HG02884 (cell line): ENCODE measurements around the gene PLA2G4B.

Source experiments
- ATAC-seq: cut with Tn5 transposase; IDR thresholded peaks from one replicate; pipeline ENCODE4 v1.9.1; 2021; ENCODE audit warnings: mild to moderate bottlenecking, moderate library complexity; ENCODE audit not compliant: unreplicated experiment

The PLA2G4B gene

DNA sequence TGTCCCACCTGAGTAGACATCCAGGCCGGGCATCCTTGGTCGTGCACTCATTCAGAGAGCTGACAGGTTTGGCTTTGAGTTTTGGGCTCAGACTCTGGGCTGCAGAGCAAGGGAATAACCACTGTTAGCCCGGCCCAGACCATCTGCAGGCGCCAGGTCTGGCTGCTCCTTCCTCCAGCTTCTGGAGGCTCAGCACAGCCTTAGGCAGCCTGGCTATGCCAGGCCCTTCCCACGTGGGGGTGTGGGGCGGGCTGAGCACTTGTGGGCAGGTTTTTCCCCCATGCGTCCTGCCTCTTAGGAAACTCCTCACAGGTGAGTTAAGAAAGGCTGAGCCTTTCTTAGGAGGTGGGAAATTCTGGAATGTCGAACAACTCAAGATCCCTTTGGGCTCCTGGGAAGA, 11.2 kb downstream of the PLA2G4B start:
- ATAC-seq: no peak

DNA sequence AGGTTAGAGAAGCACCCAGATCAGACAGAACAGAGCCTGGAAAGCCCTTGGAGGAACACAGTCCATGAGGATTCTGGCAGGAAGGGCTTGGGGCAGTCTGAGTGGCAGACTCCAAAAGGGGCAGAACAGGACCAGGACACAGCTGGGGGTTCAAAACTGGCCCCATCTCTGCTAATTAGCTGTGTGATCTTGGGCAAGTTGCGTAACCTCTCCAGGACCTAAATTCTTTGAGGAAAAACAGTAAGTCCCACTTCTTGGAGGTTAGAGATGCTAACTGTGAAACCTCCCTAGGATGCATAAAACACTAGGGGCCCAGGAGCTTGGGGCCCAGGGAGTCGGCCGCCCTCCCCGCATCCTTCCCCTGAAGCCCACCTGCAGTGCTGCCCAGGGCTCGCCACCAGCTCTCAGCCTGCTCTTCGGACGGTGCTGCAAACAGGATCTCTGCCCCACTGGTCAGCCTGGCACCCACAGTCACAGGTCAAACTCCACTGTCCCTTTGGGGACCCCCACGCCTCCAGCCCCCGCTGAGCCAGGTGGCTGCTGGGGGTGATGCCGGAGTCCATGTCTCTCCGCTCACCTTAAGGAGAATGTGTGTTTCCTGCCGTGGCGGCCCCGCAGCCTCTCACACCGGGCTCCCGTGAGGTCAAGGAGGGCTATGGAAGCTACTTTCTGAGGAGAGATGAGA, 12.0 kb downstream of the PLA2G4B start:
- no peak for ATAC-seq

DNA sequence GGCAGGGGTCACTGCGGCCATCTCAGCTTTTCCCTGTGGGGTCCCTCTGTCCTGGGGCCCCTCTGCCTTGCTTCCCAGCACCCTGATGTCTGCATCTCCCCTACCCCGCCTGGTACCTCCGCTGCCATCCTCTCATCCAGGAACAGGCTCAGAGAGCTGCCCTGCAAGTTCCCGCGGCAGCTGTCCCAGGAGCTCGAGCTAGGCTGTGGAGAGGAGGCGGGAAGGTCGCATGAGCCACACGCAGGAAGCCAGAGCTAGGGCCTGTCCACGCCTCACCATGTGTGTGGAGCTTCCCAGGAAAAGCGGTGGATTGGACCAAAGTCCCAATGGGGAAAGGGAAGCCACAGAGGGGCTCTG, 12.5 kb downstream of the PLA2G4B start:
- no peak for ATAC-seq

DNA sequence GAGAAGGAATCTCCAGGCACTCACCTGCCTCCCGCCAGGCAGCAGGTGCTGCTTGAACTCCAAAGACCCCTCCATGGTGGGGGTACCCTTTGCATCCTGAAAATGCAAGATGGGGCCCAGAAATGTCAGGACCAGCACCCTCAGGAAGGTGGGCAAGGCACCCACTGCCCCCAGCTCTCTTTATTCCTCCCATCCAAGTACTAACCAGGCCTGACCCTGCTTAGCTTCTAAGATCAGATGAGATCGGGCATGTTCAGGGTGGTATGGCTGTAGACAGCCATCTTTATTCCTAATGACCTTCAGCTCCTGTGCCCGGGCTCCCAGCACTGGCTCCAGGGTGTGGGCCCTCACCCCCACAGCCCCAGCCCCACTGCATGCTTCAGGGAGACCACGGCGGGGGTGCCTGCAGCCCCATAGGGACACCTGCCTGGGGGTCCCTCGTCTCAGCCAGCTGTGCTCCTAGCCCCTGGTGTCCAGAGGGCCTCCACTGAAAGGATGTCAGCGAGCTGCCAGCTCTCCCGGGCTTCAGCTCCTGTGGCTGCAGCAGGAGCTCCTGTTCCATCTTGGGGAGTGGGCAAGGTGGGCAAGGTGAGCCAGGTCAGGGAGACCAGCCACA, 13.2 kb downstream of the PLA2G4B start:
- no peak for ATAC-seq

DNA sequence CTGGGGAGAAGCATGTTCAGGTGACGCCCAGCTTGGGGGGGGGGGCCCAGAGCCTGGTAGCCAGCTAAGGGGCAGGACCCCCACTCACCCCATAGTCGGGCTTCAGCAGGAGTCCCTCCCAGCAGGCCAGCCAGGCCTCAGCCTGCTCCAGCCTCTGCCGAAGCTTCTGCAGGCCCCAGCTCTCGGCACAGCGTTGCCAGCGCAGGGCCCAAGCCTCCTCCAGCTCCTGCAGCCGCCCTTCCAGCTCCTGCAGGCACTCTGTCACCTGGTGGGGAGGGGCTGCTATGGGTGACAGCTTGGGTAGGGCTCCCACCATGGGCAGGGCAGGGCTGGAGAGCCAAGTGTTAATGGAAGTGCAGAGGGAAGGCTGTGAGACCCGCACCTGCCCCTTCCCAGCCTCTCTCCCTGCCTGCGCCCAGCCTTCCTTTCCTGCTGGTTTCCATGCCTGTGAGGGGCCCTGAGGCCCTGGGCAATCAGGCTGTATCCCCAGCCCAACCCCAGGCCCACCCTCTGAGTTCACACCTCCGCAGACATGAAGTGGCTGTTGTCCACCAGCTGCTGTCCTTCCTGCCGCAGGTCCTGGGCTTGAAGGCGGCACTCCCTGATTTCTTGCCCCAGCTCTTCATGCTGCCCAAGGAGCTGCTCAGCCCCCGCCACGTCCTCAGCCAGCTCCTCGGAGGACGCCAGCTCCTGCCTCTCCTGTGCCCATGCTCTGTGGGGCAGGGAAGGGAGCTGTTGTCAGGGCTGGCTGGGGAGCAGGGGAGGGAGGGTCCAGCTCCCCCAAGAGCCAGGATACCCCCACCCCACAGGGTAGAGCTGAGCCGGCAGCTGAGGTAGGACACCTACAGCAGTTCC, 14.3 kb downstream of the PLA2G4B start:
- no peak for ATAC-seq

DNA sequence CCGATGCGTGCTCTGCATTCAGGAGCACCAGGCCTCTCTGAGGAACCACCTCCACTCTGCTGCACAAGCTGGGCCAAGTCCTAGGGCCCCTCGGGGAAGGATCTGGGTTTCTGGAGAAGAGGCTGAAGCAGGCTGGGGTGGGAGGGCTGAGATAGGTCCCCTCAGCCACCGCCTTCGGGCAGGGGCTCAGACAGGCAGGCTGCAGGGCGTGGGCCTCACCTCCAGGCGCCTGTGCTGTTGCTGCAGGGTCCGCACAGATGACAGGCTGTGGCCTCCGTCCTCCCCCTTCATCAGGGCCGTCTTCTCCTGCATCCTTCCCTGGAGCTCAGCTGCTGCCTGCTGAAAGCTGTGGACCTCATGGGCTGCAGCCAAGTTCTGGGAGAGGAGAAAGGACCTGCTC, 15.2 kb downstream of the PLA2G4B start:
- ATAC-seq: no peak

DNA sequence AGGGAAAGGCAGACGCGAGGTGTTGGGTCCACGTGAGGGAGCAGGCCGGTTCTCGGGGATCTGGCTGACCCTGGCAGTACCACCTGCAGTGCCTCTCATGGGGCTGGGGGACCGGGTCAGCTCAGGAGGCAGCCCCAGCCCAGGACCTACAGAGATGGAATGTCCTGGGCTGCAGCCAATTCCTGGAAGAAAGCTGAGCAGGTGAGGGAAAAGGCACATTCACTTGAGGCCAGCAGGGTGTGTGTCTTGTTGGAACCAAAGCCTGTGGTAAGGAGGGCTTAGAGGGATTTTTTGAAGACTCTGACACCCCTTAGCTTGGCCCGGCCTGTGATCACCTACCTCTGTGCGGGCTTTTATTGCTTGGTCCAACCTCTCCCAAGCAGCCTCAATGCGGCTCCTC, 15.8 kb downstream of the PLA2G4B start:
- ATAC-seq: no peak

DNA sequence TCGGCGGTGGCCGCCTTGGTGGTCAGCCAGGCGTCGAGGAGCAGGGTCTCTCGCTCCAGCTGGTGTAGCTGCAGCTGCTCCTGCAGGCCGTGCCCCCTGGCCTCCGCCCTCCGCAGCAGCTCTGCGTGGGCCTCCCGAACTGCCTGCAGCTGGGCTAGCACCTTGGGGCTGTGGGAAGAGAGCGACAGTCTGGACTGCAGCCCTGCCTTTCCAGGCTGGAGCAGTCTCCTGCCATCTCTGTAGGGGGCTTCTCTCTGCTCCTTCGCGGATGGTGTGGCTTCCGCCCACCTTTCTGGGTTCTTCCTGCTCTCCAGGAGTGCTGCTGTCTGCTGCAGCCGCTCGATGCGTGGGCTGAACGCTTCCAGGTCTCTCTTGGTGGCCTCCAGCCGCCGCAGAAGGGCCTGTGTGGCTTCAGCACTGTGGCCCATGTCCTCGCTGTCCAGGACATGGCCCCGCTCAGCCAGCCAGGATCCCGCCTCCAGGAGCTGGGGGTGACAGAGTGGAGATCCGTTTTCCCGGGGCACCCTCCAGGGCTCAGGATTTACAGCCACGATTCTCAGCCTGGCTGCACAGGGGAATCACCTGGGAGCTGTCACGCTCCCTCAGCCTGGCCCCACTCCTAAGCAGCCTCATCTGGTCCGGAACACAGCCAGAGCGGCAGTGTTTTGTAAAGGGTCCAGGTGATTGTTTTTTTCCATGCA, 16.8 kb downstream of the PLA2G4B start:
- ATAC-seq: no peak

DNA sequence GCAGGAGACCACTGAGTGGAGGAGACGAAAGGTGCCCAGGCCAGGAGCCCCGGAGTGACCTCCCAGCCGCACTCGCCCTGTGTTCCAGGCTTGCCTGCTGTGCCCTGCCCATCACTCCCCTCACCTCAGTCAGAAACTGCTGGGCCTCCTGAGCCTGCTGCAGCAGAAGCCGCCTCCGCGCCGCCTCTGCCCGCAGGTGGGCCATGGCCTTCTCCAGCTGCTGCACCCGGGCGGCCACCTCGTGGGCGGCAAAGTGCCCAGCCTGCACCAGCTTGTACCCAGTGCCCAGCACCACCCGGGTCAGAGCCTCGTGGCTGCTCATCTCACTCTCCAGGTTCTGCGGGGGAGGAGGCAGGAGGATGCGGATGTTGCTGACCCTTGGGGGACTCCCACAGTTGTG, 17.6 kb downstream of the PLA2G4B start:
- ATAC-seq: no peak

DNA sequence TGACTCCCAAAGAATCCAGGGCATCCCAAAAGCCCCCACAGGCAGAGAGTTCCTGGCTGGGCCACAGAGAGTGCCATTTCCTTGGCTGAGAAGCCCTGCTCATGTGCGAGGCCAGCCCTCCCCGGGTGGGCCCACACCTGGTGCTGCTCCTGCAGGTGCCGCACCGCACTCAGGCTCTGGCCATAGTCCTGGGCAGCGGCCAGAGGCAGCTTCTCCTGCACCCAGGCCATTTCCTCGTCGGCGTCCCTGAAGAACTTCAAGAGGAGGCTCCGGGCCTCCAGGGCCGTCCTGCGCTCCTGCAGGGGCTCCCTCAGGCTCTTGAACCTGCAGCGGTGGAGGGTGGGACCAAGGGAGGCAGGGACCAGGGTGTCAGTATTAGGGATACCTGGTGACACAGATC, 18.1 kb downstream of the PLA2G4B start:
- ATAC-seq: no peak

DNA sequence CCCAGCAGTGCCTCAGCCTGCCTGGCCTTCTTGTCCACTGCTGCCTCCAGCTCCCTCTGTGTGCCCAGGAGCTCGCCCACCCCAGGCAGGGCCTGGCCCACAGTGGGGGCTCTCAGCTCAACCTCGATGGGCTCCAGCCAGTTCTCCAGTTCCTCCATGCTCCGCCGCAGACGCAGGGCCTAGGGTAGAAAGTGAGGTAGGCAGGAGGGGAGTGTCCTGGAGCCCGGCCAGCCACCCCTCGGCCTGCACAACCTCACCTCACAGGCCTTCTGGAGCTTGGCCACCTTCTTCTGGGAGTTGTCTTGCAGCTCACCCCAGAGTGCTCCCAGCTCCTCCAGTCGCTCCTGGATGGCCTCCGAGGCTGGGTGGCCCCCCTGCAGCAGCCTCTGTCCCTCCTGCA, 18.7 kb downstream of the PLA2G4B start:
- ATAC-seq: no peak

DNA sequence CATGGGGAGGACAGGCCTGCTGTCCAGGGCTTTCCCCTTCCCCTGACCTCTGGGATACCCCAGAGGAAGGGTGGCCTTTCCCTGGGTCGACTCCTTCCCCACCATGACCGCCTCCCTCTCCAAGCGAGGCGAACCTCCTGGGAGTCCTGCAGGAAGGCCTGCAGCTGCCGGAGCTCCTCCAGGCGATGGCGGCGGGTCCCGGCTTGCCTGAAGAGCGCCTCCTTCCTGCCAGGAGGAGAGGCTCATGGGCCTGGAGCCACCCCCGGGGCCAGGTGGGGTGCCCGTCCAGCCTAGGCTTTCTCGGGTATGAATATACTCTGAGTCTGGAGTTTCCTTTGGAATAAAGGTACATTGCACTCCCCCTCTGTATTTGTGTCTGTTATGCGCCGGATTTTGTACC, 20.1 kb downstream of the PLA2G4B start:
- ATAC-seq: no peak

DNA sequence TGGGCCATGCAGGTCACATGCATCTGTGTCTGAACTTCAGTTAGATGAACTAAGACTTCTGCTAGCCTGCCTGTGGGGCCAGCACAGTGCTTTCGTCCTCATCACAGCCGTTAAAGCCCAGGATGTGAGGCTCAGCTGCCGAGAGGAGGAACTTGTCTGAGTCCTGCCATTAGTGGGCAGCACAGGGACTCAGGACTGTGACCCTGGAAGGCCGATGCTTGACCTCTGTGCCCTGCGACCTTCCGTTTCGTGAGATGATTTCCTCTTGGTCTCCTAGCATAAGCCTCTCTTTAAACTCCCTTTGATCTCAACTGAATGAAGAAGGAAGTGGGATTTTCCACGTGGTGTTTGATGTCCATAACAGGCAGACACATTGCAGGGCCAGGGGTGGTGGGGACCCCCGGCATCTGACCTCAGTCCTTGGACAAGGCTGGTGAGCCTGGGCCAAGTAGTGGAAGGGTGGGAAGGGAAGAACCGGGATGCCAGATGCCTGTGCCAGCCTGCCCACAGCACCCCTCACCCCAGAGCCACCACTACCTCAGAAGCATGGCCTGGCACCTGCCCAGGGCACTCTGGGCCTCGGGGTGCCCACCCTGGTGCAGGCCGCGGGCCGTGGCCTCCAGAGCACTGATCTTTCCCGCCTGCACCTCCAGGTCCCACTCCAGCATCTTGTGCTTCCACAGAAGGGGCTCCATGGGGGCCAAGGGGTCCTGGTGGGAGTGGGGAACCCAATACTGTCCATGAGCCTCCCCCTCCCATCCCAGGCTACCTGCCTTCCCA, 21.6 kb downstream of the PLA2G4B start:
- no peak for ATAC-seq

DNA sequence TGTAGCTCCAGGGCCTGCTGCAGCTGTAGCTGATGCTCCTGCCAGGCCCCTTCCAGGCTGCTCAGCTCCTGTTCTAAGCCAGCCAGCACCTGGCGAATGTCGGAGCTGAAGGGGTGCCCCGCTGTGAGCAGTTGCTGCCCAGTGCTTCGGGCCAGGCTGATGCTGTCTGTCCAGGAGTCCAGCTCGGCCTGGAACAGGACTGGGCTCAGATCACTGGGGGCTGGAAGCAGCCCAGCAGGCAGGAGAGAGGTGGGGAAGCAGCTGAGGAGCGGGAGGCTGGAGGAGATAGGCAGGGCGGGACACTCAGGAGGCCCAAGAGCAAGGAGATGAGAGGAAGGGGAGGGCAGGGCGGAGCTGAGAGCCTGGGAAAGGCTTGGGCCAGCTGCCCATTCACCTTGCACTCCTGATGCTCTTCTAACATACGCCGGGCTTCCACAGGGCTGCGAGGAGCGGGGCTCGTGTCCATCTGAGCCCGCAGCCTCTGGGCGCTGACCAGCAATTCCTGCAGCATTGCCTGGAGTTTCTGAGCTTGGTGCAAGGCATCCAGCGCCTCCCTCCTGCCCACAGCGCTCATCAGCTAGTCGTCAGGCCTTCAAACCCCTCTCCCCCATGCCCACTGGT, 23.2 kb downstream of the PLA2G4B start:
- ATAC-seq: no peak

DNA sequence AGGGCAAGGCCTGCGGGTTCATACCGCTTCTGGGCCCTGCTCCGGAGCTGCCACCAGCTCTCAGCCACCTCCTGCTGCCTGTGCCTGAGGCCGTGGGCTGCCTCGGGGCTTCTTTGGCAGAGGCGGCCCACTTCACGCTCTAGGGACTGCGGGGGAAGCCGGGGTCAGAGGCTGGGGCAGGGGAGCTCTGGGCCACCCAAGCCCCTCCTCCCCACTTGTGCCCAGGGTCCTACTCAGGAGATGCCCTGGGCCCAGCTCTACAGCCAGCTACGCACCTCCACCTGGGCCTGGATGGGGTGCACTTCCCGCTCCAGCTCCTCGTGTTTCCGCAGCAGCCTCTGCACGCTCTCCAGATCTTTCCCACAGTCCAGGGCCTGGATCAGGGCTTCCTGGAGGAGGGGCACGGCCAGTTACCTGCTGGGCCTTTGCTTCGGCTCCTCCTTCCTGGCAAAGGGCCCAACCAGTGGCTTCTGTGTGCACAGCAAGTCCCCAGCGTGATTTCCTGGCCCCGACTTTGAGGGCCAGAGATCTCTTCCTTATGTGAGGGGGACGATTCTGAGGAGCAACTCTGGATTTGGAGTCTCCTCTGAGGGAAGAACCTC, 24.0 kb downstream of the PLA2G4B start:
- ATAC-seq: no peak

DNA sequence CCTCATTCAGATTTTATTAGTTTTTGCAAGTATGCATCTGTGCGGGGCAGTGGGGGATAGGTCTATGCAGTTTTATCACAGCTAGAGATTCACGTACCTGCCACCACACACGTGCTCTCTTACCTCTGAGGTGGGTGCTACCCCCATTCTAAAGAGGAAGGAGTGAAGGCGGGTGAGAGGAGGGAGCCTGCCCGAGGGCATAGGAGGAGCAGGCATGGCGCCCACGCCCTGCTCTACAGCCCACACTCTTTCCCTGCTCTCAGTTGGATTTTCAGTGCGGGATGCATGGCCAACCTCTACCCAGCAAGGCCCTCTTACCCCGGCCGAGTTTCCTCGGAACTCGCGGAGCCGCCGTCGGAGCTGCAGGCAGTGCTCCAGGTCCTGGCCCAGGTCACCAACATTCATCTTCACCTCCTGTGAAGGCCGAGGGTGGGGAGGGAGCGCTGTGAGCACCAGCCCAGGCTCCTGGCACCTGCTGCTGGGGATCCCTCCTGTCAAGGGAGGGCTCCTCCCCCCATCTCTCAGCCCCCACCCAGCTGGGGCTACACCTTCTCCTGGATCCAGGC, 26.9 kb downstream of the PLA2G4B start:
- no peak for ATAC-seq

DNA sequence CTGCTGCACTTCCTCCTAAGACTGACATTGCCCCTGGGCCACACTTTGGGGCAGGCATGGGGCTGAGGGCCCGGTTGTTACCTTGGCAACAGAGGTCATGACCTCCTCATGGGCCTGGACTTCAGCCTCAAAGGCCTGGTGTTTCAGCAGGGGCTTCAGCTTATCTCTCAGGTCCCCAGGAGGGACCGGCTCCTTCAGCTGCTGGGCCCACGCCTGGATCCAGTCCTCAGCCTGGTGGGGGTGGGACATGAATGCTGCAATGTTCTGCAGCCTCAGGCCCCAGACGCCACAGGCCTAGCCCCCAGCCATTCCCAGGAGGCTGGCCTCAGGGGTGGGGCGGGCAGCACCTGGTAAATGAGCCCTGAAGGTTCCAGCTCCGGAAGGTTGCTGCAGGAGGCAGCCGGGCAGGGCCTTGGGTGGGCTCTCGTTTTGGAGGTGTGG, 27.6 kb downstream of the PLA2G4B start:
- ATAC-seq: no peak

DNA sequence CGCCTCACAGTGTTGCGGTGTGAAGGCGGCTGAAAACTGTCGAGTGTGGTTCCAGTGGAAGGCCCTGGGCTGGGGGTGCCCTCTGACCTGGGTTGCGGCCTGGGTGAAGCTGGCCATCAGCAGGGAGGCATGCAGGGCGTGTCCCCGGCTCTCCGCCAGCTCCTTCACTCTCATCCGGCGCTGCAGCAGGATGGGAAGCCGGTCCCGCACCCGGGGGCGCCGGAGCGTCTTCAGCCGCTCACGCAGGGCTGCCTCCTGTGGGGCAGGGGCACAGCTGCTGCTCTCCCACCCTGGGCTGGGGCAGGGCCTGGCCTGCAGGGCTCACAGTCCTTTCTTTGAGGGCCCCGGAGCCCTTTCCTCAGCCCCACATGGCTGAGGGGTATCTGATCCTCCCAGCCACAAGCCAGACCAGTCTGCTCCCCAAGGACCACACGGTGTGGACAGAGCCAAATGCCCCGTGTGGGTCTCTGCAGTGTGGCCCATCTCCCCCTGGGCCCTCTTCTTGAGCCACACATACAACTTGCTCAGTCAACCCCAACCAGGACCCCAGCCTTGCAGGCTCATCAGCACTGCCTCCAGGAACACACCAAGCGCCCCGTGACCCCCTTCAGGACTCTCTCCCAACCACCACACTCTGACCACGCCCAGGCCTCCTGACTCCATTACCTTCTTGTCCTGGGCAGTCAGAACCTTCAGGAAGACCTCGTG, 28.4 kb downstream of the PLA2G4B start:
- no peak for ATAC-seq

DNA sequence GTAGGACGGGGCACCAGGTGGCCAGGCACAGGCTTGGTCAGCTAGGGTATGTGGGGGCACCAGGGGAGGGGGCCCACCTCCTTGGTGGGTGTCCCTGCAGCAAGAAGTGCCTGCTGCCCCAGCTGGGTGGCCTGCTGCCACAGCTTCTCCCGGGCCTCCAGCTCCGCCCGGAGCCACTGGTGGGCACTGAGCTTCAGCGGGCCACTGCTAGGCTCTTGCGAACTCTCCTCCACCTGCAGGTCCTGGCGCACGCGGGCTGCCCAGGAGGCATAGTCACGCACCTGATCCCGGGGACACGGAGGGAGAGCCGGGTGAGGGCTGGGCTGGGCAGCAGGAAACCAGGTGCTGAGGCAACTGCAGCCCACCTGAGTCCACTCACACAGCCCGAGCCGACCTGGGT, 29.7 kb downstream of the PLA2G4B start:
- ATAC-seq: no peak
